Gastrocnemius medialis (tissue), 4 donors: Measurements from ENCODE around the gene KLHL11.

Source experiments
- CTCF ChIP-seq, 5 experiments: fragments of 450-650 bp in 3 of 5; fragments of 200-600 bp in 2 of 5; sonication (generic) in 2 of 5; IDR thresholded peaks in 4 of 5; conservative IDR thresholded peaks in 1 of 5; 1 replicate in 4 of 5; 2 replicates in 1 of 5; pipeline ENCODE4 v1.5.1; 2016 to 2019; ENCODE audit warnings: antibody characterized with exemption in 5 of 5, mild to moderate bottlenecking in 3 of 5, moderate library complexity in 3 of 5
- POLR2A ChIP-seq, 2 donors: fragments of 450-650 bp; IDR thresholded peaks; one replicate each; pipeline ENCODE4 v1.6.1; 2017; ENCODE audit warnings: antibody characterized with exemption in 2 of 2, mild to moderate bottlenecking in 2 of 2, moderate library complexity in 2 of 2

- TF ChIP-seq CTCF (IDR thresholded peaks at IDR 0.05 in 4 of 5, conservative IDR thresholded peaks at IDR 0.05 in 1 of 5) (no peak), POLR2A (IDR thresholded peaks at IDR 0.05) (no peak)
These were observed 8.5 kb upstream of the KLHL11 start for GRCh38 chr17:41873559-41874292.
